ENCODE data around the gene YBX1.

Gene YBX1

GRCh38 chr1:42692911-42693310 lies 10.7 kb downstream of the YBX1 start:
- Histone ChIP-seq H3K4me2 (ENCODE audit: low read length) (no peak overlapping the region), H3F3A (ENCODE audit: insufficient read depth, low read length) (no peaks in the 10 kb centered on the region), H3K27ac (ENCODE audit: low read depth, low read length, poor library complexity, severe bottlenecking) (no peak overlapping the region)

GRCh38 chr1:42698081-42698813 lies 16.0 kb downstream of the YBX1 start:
- H3K36me3 ChIP-seq (ENCODE audit: insufficient read depth, low read length) = peaks cover 100% of the 10 kb centered on the region
- H4K20me1 ChIP-seq (ENCODE audit: insufficient read depth, low read length) = no peaks in the 10 kb centered on the region
- no peak overlapping the region for H3K4me2 ChIP-seq (ENCODE audit: low read length)
- TF ChIP-seq EZH2 (IDR thresholded peaks at IDR 0.05; ENCODE audit: borderline replicate concordance, low read length) (no peak), CTCF (IDR thresholded peaks at IDR 0.05; ENCODE audit: low read length) (no peak)
- no peak overlapping the region for H3K4me3 ChIP-seq (ENCODE audit: low read depth, low read length, poor library complexity, severe bottlenecking)
- no peaks in the 10 kb centered on the region for H3K4me1 ChIP-seq (ENCODE audit: insufficient read depth, low read length, severe bottlenecking)
- H3F3A ChIP-seq (ENCODE audit: insufficient read depth, low read length) = peaks cover 6% of the 10 kb centered on the region
- peaks cover 29% of the 10 kb centered on the region for H3K79me2 ChIP-seq (ENCODE audit: insufficient read depth, low read length)
- no peak overlapping the region for H3K27ac ChIP-seq (ENCODE audit: low read depth, low read length, poor library complexity, severe bottlenecking)
- no peaks in the 10 kb centered on the region for H3K27me3 ChIP-seq (ENCODE audit: insufficient read depth, low read length)
- no peak overlapping the region for H2AFZ ChIP-seq (ENCODE audit: low read length)
- H3K9ac ChIP-seq (ENCODE audit: low read length) = no peak overlapping the region
- no peaks in the 10 kb centered on the region for H3K9me2 ChIP-seq (ENCODE audit: low read depth, low read length)
- no peaks in the 10 kb centered on the region for H3K9me3 ChIP-seq (ENCODE audit: low read length)

More at GRCh38 chr1:42692911-42693310, 10.7 kb downstream of the YBX1 start:
- no peak overlapping the region for H3K4me3 ChIP-seq (ENCODE audit: low read depth, low read length, poor library complexity, severe bottlenecking)
- no peak overlapping the region for H3K9ac ChIP-seq (ENCODE audit: low read length)
- no peak overlapping the region for H2AFZ ChIP-seq (ENCODE audit: low read length)
- peaks cover 82% of the 10 kb centered on the region for H3K79me2 ChIP-seq (ENCODE audit: insufficient read depth, low read length)
- H3K9me2 ChIP-seq (ENCODE audit: low read depth, low read length) = no peaks in the 10 kb centered on the region
- H3K9me3 ChIP-seq (ENCODE audit: low read length) = no peaks in the 10 kb centered on the region
- H3K36me3 ChIP-seq (ENCODE audit: insufficient read depth, low read length) = peaks cover 99% of the 10 kb centered on the region
- TF ChIP-seq CTCF (IDR thresholded peaks at IDR 0.05; ENCODE audit: low read length) = no peak
- no peak for TF ChIP-seq EZH2 (IDR thresholded peaks at IDR 0.05; ENCODE audit: borderline replicate concordance, low read length)
- H3K27me3 ChIP-seq (ENCODE audit: insufficient read depth, low read length) = no peaks in the 10 kb centered on the region
- H4K20me1 ChIP-seq (ENCODE audit: insufficient read depth, low read length) = peaks cover 8% of the 10 kb centered on the region; the same call in 1 of the 2 replicates
- peaks cover 37% of the 10 kb centered on the region for H3K4me1 ChIP-seq (ENCODE audit: insufficient read depth, low read length, severe bottlenecking)

- Histone ChIP-seq H3K4me3 (ENCODE audit: low read depth, low read length, poor library complexity, severe bottlenecking) (no peak overlapping the region), H3K36me3 (ENCODE audit: insufficient read depth, low read length) (peaks cover 100% of the 10 kb centered on the region), H3K4me1 (ENCODE audit: insufficient read depth, low read length, severe bottlenecking) (no peaks in the 10 kb centered on the region), H3K4me2 (ENCODE audit: low read length) (no peak overlapping the region), H3F3A (ENCODE audit: insufficient read depth, low read length) (peaks cover 6% of the 10 kb centered on the region), H3K9me3 (ENCODE audit: low read length) (no peaks in the 10 kb centered on the region), H3K9ac (ENCODE audit: low read length) (no peak overlapping the region), H4K20me1 (ENCODE audit: insufficient read depth, low read length) (no peaks in the 10 kb centered on the region), H3K27ac (ENCODE audit: low read depth, low read length, poor library complexity, severe bottlenecking) (no peak overlapping the region), H3K27me3 (ENCODE audit: insufficient read depth, low read length) (no peaks in the 10 kb centered on the region), H3K9me2 (ENCODE audit: low read depth, low read length) (no peaks in the 10 kb centered on the region), H2AFZ (ENCODE audit: low read length) (no peak overlapping the region), H3K79me2 (ENCODE audit: insufficient read depth, low read length) (peaks cover 11% of the 10 kb centered on the region)
- TF ChIP-seq EZH2 (IDR thresholded peaks at IDR 0.05; ENCODE audit: borderline replicate concordance, low read length) = no peak
- no peak for TF ChIP-seq CTCF (IDR thresholded peaks at IDR 0.05; ENCODE audit: low read length)
Measured at GRCh38 chr1:42700006-42700405, 17.8 kb downstream of the YBX1 start.
